HEK293 (cell line): ENCODE results near the gene ARHGAP24.

Experiments used
- CTCF ChIA-PET: fragments of 350-600 bp; formaldehyde crosslinking; extraction: SDS; loops from one replicate; lab custom pipeline; 2021; ENCODE audit warnings: antibody characterized with exemption; lab: Yijun Ruan, JAX
- POLR2A ChIA-PET: fragments of 300-600 bp; formaldehyde crosslinking; extraction: SDS; loops from one replicate; lab custom pipeline; 2020; ENCODE audit warnings: antibody characterized with exemption, inconsistent platforms; lab: Yijun Ruan, JAX
- H3K27ac ChIP-seq: fragments of 200-500 bp; sonication (Bioruptor generic); 2 replicates; pipeline ENCODE4 v1.5.1; 2014; ENCODE audit warnings: low read depth, low read length, control low read depth, inconsistent platforms; ENCODE audit errors: extremely low read depth
- H3K36me3 ChIP-seq, 2 experiments: fragments of 200-500 bp in 1 of 2; sonication (Bioruptor generic) in 1 of 2; 1 replicate in 1 of 2; 2 replicates in 1 of 2; pipeline ENCODE4 v1.5.1; 2014 to 2017; ENCODE audit warnings: inconsistent platforms in 2 of 2, low read length in 2 of 2; ENCODE audit not compliant: control insufficient read depth in 2 of 2, insufficient read depth in 1 of 2
- H3K4me1 ChIP-seq: fragments of 200-500 bp; sonication (Bioruptor generic); 2 replicates; pipeline ENCODE4 v1.5.1; 2014; ENCODE audit warnings: mild to moderate bottlenecking, low read length, inconsistent platforms; ENCODE audit not compliant: control insufficient read depth, insufficient read depth
- H3K4me3 ChIP-seq: 2 replicates; pipeline ENCODE4 v1.5.1; 2011; ENCODE audit warnings: low read depth, mild to moderate bottlenecking, control low read depth, low read length, moderate library complexity
- H3K9me3 ChIP-seq: fragments of 200-500 bp; sonication (Bioruptor generic); 2 replicates; pipeline ENCODE4 v1.5.1; 2014; ENCODE audit warnings: low read depth, low read length, inconsistent platforms; ENCODE audit not compliant: control insufficient read depth, insufficient read depth
- HOXD13 ChIP-seq: sonication (generic); formaldehyde crosslinking; IDR thresholded peaks from 2 replicates; pipeline ENCODE4 v1.8.0; 2022; ENCODE audit warnings: missing genetic modification reagents, borderline replicate concordance
- KLF1 ChIP-seq: fragments of 450-650 bp; formaldehyde crosslinking; IDR thresholded peaks from 2 replicates; pipeline ENCODE4 v1.5.1; 2016; ENCODE audit warnings: missing biosample characterization, missing genetic modification characterization
- KLF16 ChIP-seq: fragments of 450-650 bp; formaldehyde crosslinking; IDR thresholded peaks from 2 replicates; pipeline ENCODE4 v1.5.1; 2017; ENCODE audit warnings: missing biosample characterization, missing genetic modification characterization
- OVOL3 ChIP-seq: fragments of 450-650 bp; formaldehyde crosslinking; IDR thresholded peaks from 2 replicates; pipeline ENCODE4 v1.5.1; 2016; ENCODE audit warnings: missing biosample characterization, missing genetic modification characterization
- PATZ1 ChIP-seq: fragments of 450-650 bp; formaldehyde crosslinking; IDR thresholded peaks from 2 replicates; pipeline ENCODE4 v1.5.1; 2016; ENCODE audit warnings: missing biosample characterization, missing genetic modification characterization
- SP7 ChIP-seq: fragments of 450-650 bp; formaldehyde crosslinking; IDR thresholded peaks from 2 replicates; pipeline ENCODE4 v1.5.1; 2016; ENCODE audit warnings: missing biosample characterization, missing genetic modification characterization
- ZNF133 ChIP-seq: fragments of 450-650 bp; formaldehyde crosslinking; IDR thresholded peaks from 2 replicates; pipeline ENCODE4 v1.5.1; 2016; ENCODE audit warnings: missing biosample characterization, missing genetic modification characterization
- ZNF146 ChIP-seq: fragments of 450-650 bp; formaldehyde crosslinking; IDR thresholded peaks from 2 replicates; pipeline ENCODE4 v1.5.1; 2016; ENCODE audit warnings: missing biosample characterization, missing genetic modification characterization
- ZNF157 ChIP-seq: fragments of 450-650 bp; formaldehyde crosslinking; IDR thresholded peaks from 2 replicates; pipeline ENCODE4 v1.5.1; 2016; ENCODE audit warnings: missing biosample characterization, missing genetic modification characterization
- ZNF184 ChIP-seq: fragments of 450-650 bp; IDR thresholded peaks from 2 replicates; pipeline ENCODE4 v1.5.1; 2018; ENCODE audit warnings: missing biosample characterization, mild to moderate bottlenecking, missing genetic modification characterization
- ZNF292 ChIP-seq: fragments of 450-650 bp; formaldehyde crosslinking; IDR thresholded peaks from 2 replicates; pipeline ENCODE4 v1.5.1; 2016; ENCODE audit warnings: low read depth, missing biosample characterization, missing genetic modification characterization, borderline replicate concordance
- ZNF311 ChIP-seq: fragments of 450-650 bp; formaldehyde crosslinking; IDR thresholded peaks from 2 replicates; pipeline ENCODE4 v1.5.1; 2017; ENCODE audit warnings: missing biosample characterization, missing genetic modification characterization, borderline replicate concordance
- ZNF350 ChIP-seq: fragments of 450-650 bp; formaldehyde crosslinking; IDR thresholded peaks from 2 replicates; pipeline ENCODE4 v1.5.0; 2017; ENCODE audit warnings: missing biosample characterization, mild to moderate bottlenecking, missing genetic modification characterization
- ZNF394 ChIP-seq: fragments of 450-650 bp; formaldehyde crosslinking; IDR thresholded peaks from 2 replicates; pipeline ENCODE4 v1.5.1; 2016; ENCODE audit warnings: missing biosample characterization, missing genetic modification characterization, mild to moderate bottlenecking, moderate library complexity, borderline replicate concordance
- ZNF449 ChIP-seq: fragments of 450-650 bp; formaldehyde crosslinking; IDR thresholded peaks from 2 replicates; pipeline ENCODE4 v1.5.1; 2017; ENCODE audit warnings: missing biosample characterization, mild to moderate bottlenecking, missing genetic modification characterization, moderate library complexity
- ZNF48 ChIP-seq: fragments of 450-650 bp; formaldehyde crosslinking; IDR thresholded peaks from 2 replicates; pipeline ENCODE4 v1.5.1; 2016; ENCODE audit warnings: missing biosample characterization, missing genetic modification characterization
- ZNF488 ChIP-seq: fragments of 450-650 bp; formaldehyde crosslinking; IDR thresholded peaks from 2 replicates; pipeline ENCODE4 v1.5.1; 2016; ENCODE audit warnings: missing biosample characterization, missing genetic modification characterization
- ZNF501 ChIP-seq: fragments of 450-650 bp; formaldehyde crosslinking; IDR thresholded peaks from 2 replicates; pipeline ENCODE4 v1.5.1; 2016; ENCODE audit warnings: missing biosample characterization, missing genetic modification characterization
- ZNF544 ChIP-seq: fragments of 450-650 bp; formaldehyde crosslinking; IDR thresholded peaks from 2 replicates; pipeline ENCODE4 v1.5.0; 2017; ENCODE audit warnings: missing biosample characterization, missing genetic modification characterization
- ZNF791 ChIP-seq: fragments of 450-650 bp; formaldehyde crosslinking; IDR thresholded peaks from 2 replicates; pipeline ENCODE4 v1.5.1; 2016; ENCODE audit warnings: missing biosample characterization, missing genetic modification characterization
- ZNF792 ChIP-seq: fragments of 450-650 bp; formaldehyde crosslinking; IDR thresholded peaks from 2 replicates; pipeline ENCODE4 v1.5.1; 2016; ENCODE audit warnings: missing biosample characterization, missing genetic modification characterization
- ZSCAN23 ChIP-seq: fragments of 450-650 bp; formaldehyde crosslinking; IDR thresholded peaks from 2 replicates; pipeline ENCODE4 v1.5.1; 2016; ENCODE audit warnings: missing biosample characterization, missing genetic modification characterization

ARHGAP24 gene

GRCh38 chr4:85798012-85798770 lies 323.2 kb downstream of the ARHGAP24 start (continued):
- no peak for TF ChIP-seq KLF16
- TF ChIP-seq ZNF146 (tag by site-specific recombination), result no peak
- no peak for TF ChIP-seq ZNF394 (tag by site-specific recombination)

GRCh38 chr4:85803856-85804255 lies 328.9 kb downstream of the ARHGAP24 start:
- TF ChIP-seq OVOL3 (tag by site-specific recombination) (no peak), ZNF449 (tag by site-specific recombination) (no peak), ZNF350 (tag by site-specific recombination) (no peak), ZNF311 (tag by site-specific recombination) (no peak), SP7 (no peak), ZNF184 (no peak), PATZ1 (tag by site-specific recombination) (no peak), ZNF791 (tag by site-specific recombination) (no peak), ZSCAN23 (tag by site-specific recombination) (no peak), ZNF501 (tag by site-specific recombination) (no peak), ZNF292 (no peak), ZNF792 (tag by site-specific recombination) (no peak), ZNF157 (no peak), ZNF488 (tag by site-specific recombination) (no peak), ZNF133 (tag by site-specific recombination) (no peak), HOXD13 (CRISPR knock-in tag) (no peak), KLF1 (tag by site-specific recombination) (no peak), ZNF544 (no peak), ZNF48 (tag by site-specific recombination) (no peak)
- ChIA-PET CTCF (interaction anchor here (0.6 kb wide), 2 partner anchors 17 to 122 kb away, joined by 3 to 4 read pairs; no protein-coding TSS in a partner anchor), POLR2A (interaction anchor here (0.6 kb wide), 1 partner anchor 793 kb away, joined by 7 read pairs; no protein-coding TSS in a partner anchor)
- Histone ChIP-seq H3K27ac (no peak overlapping the region), H3K36me3 (no peaks in the 10 kb centered on the region), H3K4me1 (no peaks in the 10 kb centered on the region), H3K4me3 (no peak overlapping the region), H3K9me3 (no peaks in the 10 kb centered on the region)
